SK-N-MC (cell line): ENCODE measurements around the gene WBP11.

Experiments
- EZH2 ChIP-seq: fragments of 200-600 bp; sonication (generic); IDR thresholded peaks from one replicate; pipeline ENCODE4 v1.6.1; 2017; ENCODE audit warnings: antibody characterized with exemption
- POLR2AphosphoS5 ChIP-seq: IDR thresholded peaks from 2 replicates; pipeline ENCODE4 v1.6.1; 2012; ENCODE audit warnings: mild to moderate bottlenecking, low read depth, low read length, borderline replicate concordance

GRCh38 chr12:14795028-14795448, 8.2 kb downstream of the WBP11 start:
- TF ChIP-seq EZH2, result no peak
- no peak for TF ChIP-seq POLR2AphosphoS5
